ENCODE results near the gene VPS36.
"Not testable (repeated sequence)": the region's sequence is repeated elsewhere in the genome, so short reads cannot be mapped to it uniquely, and the experiment has no call there.

VPS36 gene, protein sequence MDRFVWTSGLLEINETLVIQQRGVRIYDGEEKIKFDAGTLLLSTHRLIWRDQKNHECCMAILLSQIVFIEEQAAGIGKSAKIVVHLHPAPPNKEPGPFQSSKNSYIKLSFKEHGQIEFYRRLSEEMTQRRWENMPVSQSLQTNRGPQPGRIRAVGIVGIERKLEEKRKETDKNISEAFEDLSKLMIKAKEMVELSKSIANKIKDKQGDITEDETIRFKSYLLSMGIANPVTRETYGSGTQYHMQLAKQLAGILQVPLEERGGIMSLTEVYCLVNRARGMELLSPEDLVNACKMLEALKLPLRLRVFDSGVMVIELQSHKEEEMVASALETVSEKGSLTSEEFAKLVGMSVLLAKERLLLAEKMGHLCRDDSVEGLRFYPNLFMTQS

DNA sequence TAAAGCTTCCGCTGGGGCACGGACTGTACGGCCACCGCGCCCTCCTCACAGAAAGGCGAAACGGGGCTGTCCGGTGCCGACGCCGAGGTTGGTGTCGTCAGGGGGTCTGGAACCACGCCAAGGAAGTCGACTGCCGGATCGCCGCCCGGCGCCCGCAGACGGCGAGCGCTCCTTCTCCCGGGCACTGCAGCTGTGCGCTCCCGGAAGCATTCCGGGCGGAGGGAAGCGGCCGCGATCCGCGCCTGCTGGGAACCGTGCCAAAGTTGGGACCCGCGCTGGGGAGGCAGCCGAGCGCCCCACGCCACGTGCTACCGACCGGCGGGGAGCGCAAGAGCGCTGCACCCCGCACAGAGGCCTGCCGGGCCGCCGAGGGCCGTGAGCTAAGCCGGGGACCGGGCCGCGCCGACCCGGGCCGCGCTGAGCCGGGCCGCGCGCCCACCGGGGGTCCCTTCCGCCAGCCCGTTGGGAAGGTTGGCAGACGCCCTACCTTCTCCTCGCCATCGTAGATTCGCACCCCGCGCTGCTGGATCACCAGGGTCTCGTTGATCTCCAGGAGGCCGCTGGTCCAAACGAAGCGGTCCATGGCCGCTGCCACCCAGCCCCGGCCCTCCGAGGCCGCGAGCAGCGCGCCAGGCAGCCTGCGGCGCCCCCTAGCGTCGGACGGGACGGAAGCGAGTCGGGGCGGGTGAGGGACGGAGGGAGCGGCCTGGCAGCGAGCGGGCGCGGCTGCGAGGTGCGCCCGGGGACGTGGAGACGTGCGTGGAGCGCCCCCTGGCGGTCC is at the start of gene VPS36:
Gene VPS36 (minus strand): TSS at position 623 of the 781 bp plus-strand sequence. CDS start 40 bp downstream, at position 583.
- peak; percentile 91 for DNase-seq

DNA sequence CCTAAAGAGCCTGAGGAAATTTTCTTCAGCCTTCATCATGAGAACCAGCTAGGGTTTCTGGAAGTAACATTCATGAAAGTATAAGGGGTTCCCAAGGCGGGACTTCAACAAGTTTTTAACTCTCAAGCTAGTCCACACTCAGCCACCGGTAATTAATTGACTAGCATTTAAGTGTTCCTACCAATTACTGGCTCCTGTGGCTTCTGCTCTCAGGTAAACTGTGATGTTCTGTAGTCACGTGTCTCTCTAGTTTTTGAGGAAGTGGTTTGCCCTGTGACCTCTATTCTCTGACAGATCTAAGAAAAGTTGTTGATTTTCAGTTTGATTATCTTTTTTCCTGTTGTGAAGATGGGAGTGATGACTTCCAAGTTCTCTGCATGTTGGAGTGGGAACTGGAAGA is 47.5 kb upstream of the VPS36 start:
- DNase-seq: not testable (repeated sequence)

DNA sequence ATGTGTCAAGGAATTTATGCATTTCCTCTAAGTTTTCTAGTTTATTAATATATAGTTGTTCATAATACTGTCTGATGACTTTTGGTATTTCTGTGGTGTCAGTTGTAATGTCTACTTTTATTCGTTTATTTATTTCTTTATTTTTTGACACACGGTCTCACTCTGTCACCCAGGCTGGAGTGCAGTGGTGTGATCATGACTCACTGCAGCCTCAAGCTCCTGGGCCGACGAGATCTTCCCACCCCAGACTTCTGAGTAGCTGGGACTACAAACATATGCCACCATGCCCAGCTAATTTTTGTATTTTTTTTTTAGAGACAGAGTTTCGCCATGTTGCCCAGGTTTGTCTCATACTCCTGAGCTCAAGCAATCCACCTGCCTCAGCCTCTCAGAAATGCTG is 43.8 kb upstream of the VPS36 start:
- not testable (repeated sequence) for DNase-seq

DNA sequence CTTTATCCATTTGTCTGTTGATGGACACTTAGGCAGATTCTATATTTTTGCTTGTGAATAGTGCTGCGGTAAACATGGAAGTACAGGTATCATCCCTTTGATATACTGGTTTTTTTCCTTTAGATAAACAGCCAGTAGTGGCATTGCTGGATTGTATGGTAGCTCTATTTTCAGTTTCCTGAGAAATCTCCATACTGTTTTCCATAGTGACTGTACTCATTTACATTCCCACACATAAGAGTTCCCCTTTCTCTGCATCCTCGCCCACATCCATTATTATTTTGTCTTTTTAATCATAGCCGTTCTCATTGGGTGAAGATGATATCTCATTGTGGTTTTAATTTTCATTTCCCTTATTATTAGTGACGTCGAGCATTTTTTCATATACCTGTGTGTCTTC is 40.6 kb upstream of the VPS36 start:
- DNase-seq: not testable (repeated sequence)

DNA sequence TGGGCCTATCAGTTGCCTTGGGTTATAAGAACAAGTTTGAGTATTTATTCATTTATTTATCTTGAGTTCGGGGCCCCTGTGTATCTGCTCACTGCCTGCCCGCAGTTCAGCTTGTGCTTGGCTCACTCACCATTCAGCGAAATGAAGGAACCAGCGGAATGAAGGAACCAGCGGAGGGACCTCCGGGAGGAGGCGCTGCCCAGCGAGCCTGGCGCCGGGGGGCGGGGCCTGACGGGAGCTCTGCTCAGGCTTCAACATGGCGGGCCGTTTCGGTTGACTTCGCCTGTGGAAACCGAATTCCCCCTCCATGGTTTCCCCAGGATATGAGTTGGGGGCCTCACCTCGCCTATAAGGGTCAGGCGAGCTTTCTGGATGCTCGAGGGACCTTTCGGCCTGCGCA is 38.3 kb upstream of the VPS36 start:
- DNase-seq: not testable (repeated sequence)

DNA sequence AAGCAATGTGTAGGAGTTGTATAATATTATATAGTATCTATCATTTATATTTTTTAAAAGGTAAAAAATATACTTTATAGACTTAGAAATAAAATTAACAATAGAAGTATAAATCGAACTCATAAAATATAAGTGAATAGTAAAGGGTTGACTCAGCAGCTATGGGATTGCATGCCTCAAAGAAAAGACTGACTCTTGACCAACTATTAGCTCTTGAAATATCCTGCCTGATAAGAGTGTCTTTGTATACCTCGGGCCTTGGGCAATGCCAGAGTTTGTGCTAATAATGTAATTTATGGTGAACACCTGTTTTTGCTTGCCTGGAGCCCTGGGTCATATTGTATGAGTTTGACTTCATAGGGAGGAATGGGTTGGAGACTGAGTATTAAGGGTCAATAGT is 36.6 kb upstream of the VPS36 start:
- not testable (repeated sequence) for DNase-seq

DNA sequence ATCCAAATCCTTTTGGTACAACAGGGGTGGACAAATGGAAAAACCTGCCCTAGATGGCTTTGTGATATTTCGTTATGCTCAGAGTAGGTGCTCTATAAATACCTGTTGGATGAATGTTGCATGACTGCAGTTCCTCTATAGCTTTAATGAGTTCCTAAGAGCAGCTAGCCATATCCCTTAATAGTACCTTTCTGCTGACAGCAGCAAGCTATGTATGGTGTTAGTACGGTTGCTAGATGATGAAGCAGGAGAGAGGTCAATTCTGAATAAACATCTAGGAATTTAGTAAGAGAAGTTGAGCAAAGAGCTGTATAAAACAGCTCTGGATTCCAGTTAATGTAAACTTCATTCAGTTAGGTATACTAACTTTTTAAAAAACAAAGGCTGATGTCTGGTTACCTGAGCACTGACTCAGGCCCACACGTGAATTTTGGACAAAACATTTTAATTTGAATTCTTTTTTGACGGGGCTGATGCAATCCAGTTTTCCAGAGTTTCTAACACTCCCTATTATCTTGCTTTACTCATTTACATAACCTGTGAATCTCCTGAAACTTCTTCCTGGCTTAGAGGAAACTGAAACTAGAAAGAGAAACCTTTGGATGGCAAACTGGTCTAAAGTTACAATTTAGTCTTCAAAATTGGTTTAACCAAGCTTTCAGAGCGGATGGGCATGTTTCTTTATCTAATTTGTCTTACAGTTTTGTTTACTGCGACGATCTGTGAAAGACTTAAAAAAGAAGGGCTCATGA is 30.4 kb upstream of the VPS36 start:
- not testable (repeated sequence) for DNase-seq

DNA sequence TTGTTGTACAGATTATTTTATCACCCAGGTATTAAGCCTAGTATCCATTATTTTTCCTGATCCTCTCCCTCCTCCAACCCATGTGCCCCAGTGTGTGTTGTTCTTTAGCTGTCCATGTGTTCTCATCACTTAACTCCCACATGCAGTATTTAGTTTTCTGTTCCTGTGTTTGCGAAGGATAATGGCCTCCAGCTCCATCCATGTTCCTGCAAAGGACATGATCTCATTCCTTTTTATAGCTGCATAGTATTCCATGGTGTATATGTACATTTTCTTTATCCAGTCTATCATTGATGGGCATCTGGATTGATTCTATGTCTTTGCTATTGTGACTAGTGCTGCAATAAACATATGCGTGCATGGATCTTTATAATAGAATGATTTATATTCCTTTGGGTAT is 18.1 kb upstream of the VPS36 start:
- DNase-seq: not testable (repeated sequence)

DNA sequence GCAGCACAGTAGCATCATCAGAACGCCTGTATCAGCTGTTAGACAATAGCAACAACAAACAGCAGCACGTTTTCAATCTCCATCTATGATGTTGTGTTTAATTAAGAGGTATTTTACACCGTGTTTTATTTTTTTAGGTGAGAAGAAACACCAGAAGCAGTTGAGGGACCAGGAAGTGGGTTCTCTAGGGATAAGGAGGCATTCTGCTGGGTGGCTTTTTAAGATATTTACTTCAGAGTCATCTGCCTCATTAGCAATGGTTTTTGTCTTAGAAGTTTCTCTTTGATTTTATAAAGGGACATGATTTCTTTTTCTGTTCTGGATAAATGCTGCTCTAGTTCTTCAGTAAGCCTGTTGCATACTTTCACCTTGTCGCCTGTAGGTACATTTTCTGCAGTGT is 13.1 kb upstream of the VPS36 start:
- no peak for DNase-seq

DNA sequence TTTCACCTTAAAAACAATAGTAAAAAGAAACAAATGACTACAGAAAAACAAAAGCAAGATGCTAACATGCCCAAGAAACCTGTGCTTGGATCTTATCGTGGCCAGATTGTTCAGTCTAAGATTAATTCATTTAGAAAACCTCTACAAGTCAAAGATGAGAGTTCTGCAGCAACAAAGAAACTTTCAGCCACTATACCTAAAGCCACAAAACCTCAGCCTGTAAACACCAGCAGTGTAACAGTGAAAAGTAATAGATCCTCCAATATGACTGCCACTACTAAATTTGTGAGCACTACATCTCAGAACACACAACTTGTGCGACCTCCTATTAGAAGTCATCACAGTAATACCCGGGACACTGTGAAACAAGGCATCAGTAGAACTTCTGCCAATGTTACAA is 10.8 kb upstream of the VPS36 start:
- DNase-seq: no peak

DNA sequence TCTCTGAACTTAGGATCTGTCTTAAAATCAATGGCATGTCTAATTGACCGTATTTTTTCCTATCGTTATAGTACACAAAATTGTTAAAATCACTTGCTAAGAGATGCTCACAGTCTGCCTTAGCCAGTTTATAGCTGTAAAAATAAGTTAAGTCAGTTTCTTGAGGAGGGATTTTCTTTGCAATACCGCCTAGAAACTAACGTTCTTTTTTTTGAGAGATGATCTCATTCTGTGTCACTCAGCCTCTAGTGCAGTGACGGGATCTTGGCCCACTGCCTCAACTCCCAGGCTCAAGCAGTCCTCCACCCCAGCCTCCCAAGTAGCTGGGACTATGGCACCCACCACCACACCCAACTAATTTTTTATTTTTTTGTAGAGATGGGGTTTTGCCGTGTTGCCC is 9.2 kb upstream of the VPS36 start:
- no peak for DNase-seq

DNA sequence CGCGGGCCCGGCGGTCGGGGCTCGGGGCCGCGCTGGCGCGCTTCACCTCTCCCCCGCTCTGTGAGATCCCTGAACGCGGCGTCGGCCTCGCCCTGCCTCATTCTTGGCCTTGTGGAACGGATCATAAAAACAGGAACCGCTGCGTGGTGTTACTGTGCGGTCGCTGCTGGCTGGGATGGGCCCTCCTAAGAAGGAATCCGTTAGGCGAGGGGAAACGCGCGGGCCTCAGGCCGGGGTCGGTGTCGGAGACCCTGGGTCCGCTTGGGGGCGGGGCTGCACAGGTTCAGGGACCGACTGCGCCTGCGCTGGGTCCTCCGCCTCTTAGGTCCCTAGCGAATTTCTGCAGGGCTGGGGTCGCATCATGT is 5.2 kb upstream of the VPS36 start:
- peak; percentile 72 for DNase-seq

DNA sequence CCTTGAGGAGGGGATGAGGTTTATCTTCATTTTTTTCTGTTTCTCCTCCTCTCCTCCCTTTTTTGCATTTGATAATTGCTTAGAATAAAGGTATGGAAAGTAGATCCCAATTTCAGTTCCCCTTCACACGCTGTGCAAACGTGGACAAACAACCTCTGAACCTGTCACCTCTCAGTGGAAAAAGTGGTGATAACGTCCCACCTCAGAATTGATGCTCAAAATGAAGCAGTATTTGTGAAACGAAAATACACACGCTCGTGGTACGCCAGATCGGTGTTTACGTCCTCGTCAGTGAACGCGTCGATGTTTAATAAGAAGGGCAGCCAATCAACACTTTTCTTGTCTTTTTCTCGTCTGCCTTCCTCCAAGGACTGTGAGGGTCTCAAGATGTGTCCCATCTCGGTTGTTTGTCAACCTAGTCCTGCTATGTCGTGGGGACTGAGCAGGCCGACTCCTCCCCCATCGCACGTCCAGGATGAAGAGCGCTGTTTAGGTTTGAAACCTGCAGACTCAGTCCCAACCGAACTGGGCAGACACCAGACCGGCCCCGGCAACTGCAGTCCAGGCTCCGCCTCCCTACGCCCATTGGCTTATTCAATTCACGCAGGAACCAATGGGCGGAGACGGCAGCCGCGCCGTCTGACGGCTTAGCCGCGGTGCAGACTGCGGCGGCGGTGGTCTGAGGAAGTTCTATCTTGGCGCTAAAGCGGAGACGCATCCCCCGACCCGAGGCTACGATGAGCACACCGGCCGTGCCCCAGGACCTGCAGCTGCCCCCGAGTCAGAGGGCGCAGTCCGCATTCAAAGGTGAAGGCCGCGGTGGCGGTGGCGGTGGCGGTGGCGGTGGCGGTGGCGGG is 4.6 kb upstream of the VPS36 start, which contains the start of gene CKAP2:
Gene CKAP2 (plus strand): TSS at position 659 of the 857 bp plus-strand sequence. CDS start 79 bp downstream, at position 738.
- peak; percentile 91 for DNase-seq

DNA sequence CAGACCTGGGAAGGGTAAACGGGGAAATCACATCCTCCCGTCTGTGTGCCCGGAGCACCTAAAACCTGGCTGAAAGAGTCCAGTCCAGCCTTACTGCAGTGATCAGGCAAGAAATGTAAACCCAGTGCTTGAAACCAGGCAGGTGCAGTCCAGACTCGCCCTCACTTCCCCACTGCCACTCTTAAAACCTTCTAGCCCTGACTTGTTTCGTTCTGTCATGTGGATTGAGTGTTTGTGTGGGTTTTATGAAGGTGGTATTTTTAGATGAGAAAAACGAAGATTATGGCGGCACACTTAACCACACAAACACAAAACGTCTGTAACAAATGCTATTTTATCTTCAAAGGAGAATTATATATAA is 4.0 kb upstream of the VPS36 start:
- DNase-seq: peak; percentile 32

DNA sequence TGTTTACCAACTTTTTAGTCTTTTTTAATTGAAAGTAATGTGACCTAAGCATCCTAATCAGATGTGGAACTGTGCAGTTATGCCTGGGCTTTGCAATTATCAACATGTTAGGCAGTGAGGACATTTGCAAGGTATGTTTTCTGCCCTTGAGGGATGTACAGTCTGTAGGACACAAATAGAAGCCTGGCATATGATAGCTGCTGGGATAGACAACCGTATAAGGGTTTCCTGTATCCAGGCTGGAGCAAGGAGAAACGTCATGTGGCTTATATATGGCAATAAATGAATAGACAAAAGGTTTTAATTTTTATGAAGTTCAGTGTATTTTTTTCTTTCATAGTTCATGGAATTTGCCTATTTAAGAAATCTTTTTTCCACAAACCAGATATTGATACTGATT is 2.0 kb upstream of the VPS36 start:
- no peak for DNase-seq

DNA sequence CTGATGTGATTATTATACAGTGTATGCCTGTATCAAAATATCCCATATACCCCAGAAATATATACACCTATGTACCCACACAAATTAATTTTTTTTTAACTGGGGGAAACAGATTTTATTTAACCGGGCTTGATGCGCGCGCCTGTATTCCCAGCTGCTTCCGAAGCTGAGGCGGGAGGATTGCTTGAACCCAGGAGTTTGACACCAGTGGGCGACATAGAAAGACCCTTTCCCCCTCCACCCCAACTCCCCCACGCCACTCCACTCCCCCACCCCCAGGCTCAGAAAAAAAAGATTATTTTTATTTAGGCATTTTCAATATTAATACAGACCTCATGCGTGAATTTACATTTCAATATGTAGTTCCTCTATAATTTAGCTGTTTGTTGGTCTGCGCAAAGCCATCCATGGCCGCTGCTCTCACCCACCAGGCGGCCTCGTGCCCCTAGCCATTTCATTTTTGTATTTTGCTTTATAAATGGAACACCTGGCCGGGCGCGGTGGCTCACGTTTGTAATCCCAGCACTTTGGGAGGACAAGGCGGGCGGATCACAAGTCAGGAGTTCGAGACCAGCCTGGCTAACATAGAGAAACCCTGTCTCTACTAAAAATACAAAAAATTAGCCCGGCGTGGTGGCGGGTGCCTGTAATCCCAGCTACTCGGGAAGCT is 836 bp upstream of the VPS36 start:
- DNase-seq: no peak

DNA sequence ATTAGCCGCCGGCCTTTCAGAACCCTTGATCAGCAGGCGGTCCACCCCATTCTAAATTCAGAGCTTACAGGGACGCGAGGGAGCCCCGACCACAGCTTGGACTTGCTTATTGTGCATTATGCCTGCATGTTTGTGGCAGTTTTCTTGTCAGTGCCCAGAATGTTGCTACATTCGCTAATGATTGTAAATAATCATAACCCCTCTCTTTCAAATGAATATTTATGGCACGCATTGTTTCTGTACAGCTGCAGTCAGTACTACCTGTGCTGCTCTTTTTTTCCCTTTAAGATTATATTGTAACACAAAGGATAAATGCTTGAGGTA is 321 bp upstream of the VPS36 start:
- DNase-seq: no peak

DNA sequence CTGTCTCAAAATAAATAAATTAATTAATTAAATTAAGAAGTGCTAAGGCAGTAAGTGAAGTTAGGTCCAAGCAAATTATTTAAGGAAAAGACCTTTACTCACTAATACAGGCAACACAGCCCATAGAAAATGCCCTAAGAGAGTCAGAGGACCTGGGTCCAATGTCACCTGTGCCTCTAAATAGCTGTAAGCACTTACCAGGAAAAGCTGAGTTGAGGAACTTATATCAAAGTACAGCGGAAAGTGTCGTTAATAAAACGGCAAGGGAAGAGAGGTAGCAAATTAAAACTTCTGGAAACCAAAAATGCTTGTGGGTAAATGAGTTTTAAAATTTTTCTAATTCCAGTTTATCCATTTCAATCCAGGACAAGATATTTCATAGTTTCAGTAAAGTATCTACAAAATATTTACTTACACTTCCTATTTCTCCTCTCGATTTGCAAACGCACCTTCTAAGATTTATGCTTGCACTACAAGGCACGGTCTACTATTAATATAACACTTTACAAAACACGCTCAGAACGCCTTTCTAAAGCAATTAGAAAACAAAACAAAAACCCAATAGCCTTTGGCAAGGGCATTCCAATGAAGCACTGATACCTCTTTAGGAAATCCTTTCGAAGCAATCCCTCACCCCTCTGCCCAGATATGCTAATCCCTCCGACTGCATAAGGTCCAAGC is 963 bp downstream of the VPS36 start:
- DNase-seq: no peak

DNA sequence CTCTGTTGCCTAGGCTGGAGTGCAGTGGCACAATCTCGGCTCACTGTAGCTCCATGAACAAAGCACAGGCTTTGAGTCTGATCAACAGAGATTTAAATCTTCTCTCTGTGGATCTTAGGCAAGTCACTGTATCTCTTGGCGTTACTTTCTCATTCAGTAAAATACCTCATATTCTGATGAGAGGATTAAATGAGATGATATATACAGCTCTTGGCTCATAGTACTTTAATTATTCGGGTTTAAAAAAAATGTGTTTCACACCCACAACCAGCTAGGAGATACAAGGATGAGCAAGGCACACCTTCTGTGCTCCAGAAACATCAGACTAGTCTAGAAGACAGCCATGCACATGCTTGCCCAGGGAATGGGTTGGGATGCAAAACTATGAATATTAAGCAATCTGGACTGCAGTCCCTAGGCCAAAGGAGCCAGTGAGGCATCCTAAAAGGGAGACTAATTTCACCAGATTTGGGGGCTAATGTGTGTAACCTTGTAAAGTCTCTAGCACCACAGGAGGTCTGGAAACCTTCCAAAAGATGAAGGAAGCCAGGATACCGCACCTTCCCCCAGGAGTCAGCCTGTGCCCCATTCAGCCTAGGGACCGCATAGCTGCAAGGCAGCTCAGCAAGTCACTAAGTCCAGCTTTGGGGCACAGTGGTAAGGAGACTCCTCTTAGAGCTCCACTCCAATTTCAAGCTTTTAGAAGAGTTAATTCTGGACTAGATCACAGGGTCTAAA is 2.5 kb downstream of the VPS36 start:
- no peak for DNase-seq

DNA sequence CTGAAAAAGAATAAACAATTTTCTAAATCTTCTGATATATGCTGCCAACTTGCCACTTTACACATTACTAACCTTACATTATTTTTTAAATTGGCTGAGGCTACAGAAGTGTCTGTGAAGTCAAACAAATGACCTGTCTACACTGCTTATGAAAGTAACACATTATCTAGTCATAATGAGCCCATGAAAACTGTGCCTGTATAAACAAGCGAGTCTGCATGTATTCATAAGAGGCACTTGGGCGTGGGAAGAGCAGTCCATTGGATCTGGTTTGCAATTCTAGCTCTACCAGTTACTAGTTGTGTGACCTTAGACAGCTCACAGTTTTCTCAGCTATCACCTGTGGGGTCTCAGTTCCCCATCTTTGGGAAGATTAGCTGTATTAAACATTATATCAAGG is 3.1 kb downstream of the VPS36 start:
- peak; percentile 25 for DNase-seq

DNA sequence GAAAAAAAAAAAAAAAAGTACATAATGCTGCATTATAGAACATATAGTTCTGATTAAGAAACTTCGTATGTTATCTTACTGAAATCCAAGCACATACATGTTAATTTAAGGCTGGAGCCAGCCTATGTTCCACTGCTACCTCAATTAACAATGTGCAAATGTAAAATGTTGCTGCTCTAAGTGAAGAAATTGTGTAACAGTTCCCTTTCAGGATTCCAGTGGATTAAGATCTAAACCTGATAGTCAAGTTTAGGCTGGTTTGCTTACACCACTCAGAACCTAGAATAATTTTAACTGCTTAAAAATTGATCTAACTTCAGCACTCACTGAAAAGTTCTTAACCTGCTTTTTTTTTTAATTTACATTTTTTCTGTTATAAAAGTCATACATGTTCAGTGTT is 4.2 kb downstream of the VPS36 start:
- no peak for DNase-seq
